GM23338 (cell line): Measurements from ENCODE around the gene ATP6V0C.

Source experiments
- CTCF ChIP-seq, 2 experiments: fragments of 200-600 bp in 1 of 2; sonication (generic) in 1 of 2; conservative IDR thresholded peaks; 2 replicates each; pipeline versions ENCODE4 v1.5.1 to v1.6.1; 2016 to 2017; ENCODE audit warnings: antibody characterized with exemption in 2 of 2, low read depth in 2 of 2, mild to moderate bottlenecking in 2 of 2, moderate library complexity in 1 of 2
- EZH2 ChIP-seq: fragments of 200-600 bp; sonication (generic); IDR thresholded peaks from one replicate; pipeline ENCODE4 v1.8.0; 2017; ENCODE audit warnings: antibody characterized with exemption, mild to moderate bottlenecking, low read depth; ENCODE audit not compliant: unreplicated experiment
- EZH2phosphoT487 ChIP-seq: fragments of 200-600 bp; sonication (generic); IDR thresholded peaks from one replicate; pipeline ENCODE4 v1.8.1; 2018; ENCODE audit warnings: antibody characterized with exemption; ENCODE audit not compliant: unreplicated experiment
- JUNB ChIP-seq: IDR thresholded peaks from one replicate; pipeline ENCODE4 v1.6.1; 2016; ENCODE audit warnings: antibody characterized with exemption; ENCODE audit not compliant: unreplicated experiment
- NANOG ChIP-seq: IDR thresholded peaks from 2 replicates; pipeline ENCODE4 v1.6.1; 2016; ENCODE audit warnings: antibody characterized with exemption, borderline replicate concordance
- POLR2AphosphoS5 ChIP-seq: IDR thresholded peaks from 2 replicates; pipeline ENCODE4 v1.6.1; 2016; ENCODE audit warnings: antibody characterized with exemption, low read depth
- ZNF114 ChIP-seq: fragments of 250-450 bp; sonication (Bioruptor Pico); IDR thresholded peaks from 2 replicates; pipeline ENCODE4 v1.5.0; 2020; ENCODE audit warnings: mild to moderate bottlenecking, moderate library complexity

GRCh38 chr16:2471016-2471652 is 42.6 kb upstream of the ATP6V0C start, which contains the start of gene NTN3:
- no peak for TF ChIP-seq EZH2
- TF ChIP-seq NANOG = no peak
- no peak for TF ChIP-seq CTCF (conservative IDR thresholded peaks at IDR 0.05; ENCODE audit: low read depth in 2 of 2)
- TF ChIP-seq JUNB = no peak
- no peak for TF ChIP-seq POLR2AphosphoS5
- TF ChIP-seq ZNF114 (CRISPR knock-in tag) = no peak
- no peak for TF ChIP-seq EZH2phosphoT487
